Measurements from ENCODE around the gene HAT1.
A peak's percentile ranks its signal among the peaks of the same experiment; 100 is the strongest.

HAT1 gene

GRCh38 chr2:171922230-171923022 is at the start of gene HAT1:
Gene HAT1 (plus strand): TSS chr2:171922461. CDS start chr2:171922501, 40 bp downstream.
- Histone ChIP-seq H4K20me1 (ENCODE audit: insufficient read depth, low read length) (no peaks in the 10 kb centered on the region; the same call in 1 of the 2 replicates), H3K79me2 (ENCODE audit: insufficient read depth, low read length) (peaks cover 50% of the 10 kb centered on the region), H3K36me3 (ENCODE audit: insufficient read depth, low read length) (peaks cover 25% of the 10 kb centered on the region), H2AFZ (ENCODE audit: low read depth, low read length) (peak within 1 kb of the TSS; percentile 88), H3K4me3 (ENCODE audit: low read depth in 1 of 2, low read length in 2 of 2) (peak within 1 kb of the TSS; percentile 72 to 92), H3K4me2 (ENCODE audit: insufficient read depth, low read length) (peak within 1 kb of the TSS; percentile 77), H3K27ac (ENCODE audit: low read length) (peak within 1 kb of the TSS; percentile 90), H3K9me3 (ENCODE audit: insufficient read depth, low read length, severe bottlenecking) (no peaks in the 10 kb centered on the region), H3K9ac (ENCODE audit: low read depth, low read length) (peak within 1 kb of the TSS; percentile 81), H3K27me3 (ENCODE audit: insufficient read depth, low read length, poor library complexity) (no peaks in the 10 kb centered on the region), H3K4me1 (ENCODE audit: insufficient read depth, low read length) (peaks cover 42% of the 10 kb centered on the region)
- peak; percentile 89 for ATAC-seq (ENCODE audit: insufficient read depth, low read depth)
- TF ChIP-seq CTCF (IDR thresholded peaks at IDR 0.05; ENCODE audit: borderline replicate concordance, extremely low read depth, low read length, poor library complexity, severe bottlenecking), result no peak
- TF ChIP-seq EZH2 (IDR thresholded peaks at IDR 0.05; ENCODE audit: borderline replicate concordance, low read depth, low read length, severe bottlenecking), result no peak
- DNase-seq, result peak; percentile 97

- no peak overlapping the region for H2AFZ ChIP-seq (ENCODE audit: low read depth, low read length)
- H3K9ac ChIP-seq (ENCODE audit: low read depth, low read length), result no peak overlapping the region
- no peak for ATAC-seq (ENCODE audit: insufficient read depth, low read depth)
- peaks cover 60% of the 10 kb centered on the region for H3K79me2 ChIP-seq (ENCODE audit: insufficient read depth, low read length)
- no peak overlapping the region for H3K4me2 ChIP-seq (ENCODE audit: insufficient read depth, low read length)
- H3K36me3 ChIP-seq (ENCODE audit: insufficient read depth, low read length), result peaks cover 24% of the 10 kb centered on the region
- H3K4me3 ChIP-seq (ENCODE audit: low read depth in 1 of 2, low read length in 2 of 2), result no peak overlapping the region
- no peaks in the 10 kb centered on the region for H3K9me3 ChIP-seq (ENCODE audit: insufficient read depth, low read length, severe bottlenecking)
- no peaks in the 10 kb centered on the region for H3K27me3 ChIP-seq (ENCODE audit: insufficient read depth, low read length, poor library complexity)
- TF ChIP-seq EZH2 (IDR thresholded peaks at IDR 0.05; ENCODE audit: borderline replicate concordance, low read depth, low read length, severe bottlenecking), result no peak
- no peak for TF ChIP-seq CTCF (IDR thresholded peaks at IDR 0.05; ENCODE audit: borderline replicate concordance, extremely low read depth, low read length, poor library complexity, severe bottlenecking)
- H3K4me1 ChIP-seq (ENCODE audit: insufficient read depth, low read length), result no peaks in the 10 kb centered on the region
- no peak overlapping the region for H3K27ac ChIP-seq (ENCODE audit: low read length)
- DNase-seq, result no peak
- no peaks in the 10 kb centered on the region; the same call in 1 of the 2 replicates for H4K20me1 ChIP-seq (ENCODE audit: insufficient read depth, low read length)
Measured at GRCh38 chr2:171874517-171874916, 47.7 kb upstream of the HAT1 start.

GRCh38 chr2:171874963-171875362 is 47.3 kb upstream of the HAT1 start:
- Histone ChIP-seq H3K4me3 (ENCODE audit: low read depth in 1 of 2, low read length in 2 of 2) (no peak overlapping the region), H3K27me3 (ENCODE audit: insufficient read depth, low read length, poor library complexity) (no peaks in the 10 kb centered on the region), H3K36me3 (ENCODE audit: insufficient read depth, low read length) (peaks cover 20% of the 10 kb centered on the region), H3K4me1 (ENCODE audit: insufficient read depth, low read length) (no peaks in the 10 kb centered on the region), H2AFZ (ENCODE audit: low read depth, low read length) (no peak overlapping the region), H3K4me2 (ENCODE audit: insufficient read depth, low read length) (no peak overlapping the region), H3K9me3 (ENCODE audit: insufficient read depth, low read length, severe bottlenecking) (no peaks in the 10 kb centered on the region), H3K79me2 (ENCODE audit: insufficient read depth, low read length) (peaks cover 59% of the 10 kb centered on the region), H3K27ac (ENCODE audit: low read length) (no peak overlapping the region), H4K20me1 (ENCODE audit: insufficient read depth, low read length) (no peaks in the 10 kb centered on the region; the same call in 1 of the 2 replicates), H3K9ac (ENCODE audit: low read depth, low read length) (no peak overlapping the region)
- no peak for TF ChIP-seq CTCF (IDR thresholded peaks at IDR 0.05; ENCODE audit: borderline replicate concordance, extremely low read depth, low read length, poor library complexity, severe bottlenecking)
- no peak for TF ChIP-seq EZH2 (IDR thresholded peaks at IDR 0.05; ENCODE audit: borderline replicate concordance, low read depth, low read length, severe bottlenecking)
- ATAC-seq (ENCODE audit: insufficient read depth, low read depth) (no peak), DNase-seq (no peak)
